ENCODE measurements around the gene EXD3. TPM values are rescaled to one million over a fixed set of nuclear protein-coding genes. Genes with fewer than 3 reads are reported as not detected.

Gene EXD3
- total RNA-seq, 8 experiments from 2014 or later: 3.2 to 14.8 (median 9.6) TPM

DNA sequence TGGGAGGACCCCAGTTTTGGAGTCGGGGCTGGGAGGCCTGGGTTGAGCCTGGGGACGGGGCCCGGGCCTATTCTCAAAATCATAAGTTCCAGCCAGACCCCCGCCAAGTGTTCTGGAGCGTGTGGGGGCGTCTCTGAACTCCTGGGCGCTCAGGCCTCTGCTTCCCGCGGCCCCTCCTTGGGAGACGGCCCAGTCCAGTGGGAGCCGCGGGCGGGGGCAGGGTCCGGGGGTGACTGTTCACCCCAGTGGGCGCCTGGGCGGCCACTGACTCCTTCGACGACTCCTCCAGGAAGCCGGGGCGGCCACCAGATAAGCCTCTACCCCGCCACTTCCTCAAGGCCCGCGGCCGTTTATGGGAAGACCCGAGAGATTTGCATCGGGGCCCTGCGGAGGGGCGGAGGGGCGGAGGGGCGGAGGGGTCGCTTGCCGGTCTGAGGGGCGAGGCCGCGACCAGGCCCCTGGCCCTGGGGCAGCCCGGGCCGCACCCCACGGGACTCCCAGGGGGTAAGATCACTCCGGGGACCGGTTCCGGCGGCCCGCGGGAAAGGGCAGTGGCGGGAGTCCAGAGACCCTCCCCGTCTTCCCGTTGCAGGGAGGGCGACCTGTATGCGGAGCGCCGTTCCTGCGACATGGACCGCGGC lies 144.8 kb downstream of the EXD3 start:
- peaks cover 12 to 17% of the 10 kb centered on the region in 2 donors for H3K4me1 ChIP-seq (replicated peaks in 1 of 2)
- no CpG with 5 or more reads among the region's 54 CpGs for WGBS, 10 experiments
- in situ Hi-C loops (cut with MboI; ENCODE audit: low pct_unique_long_range_greater_than_20kb in 2 of 9, low sequenced_read_pairs in 9 of 9, unreplicated experiment in 9 of 9): loop anchor here in 2 of 9 experiments (25.0 kb wide), 2 partner anchors 134 to 159 kb away; partner anchors contain the start of genes ENTPD8 (in 1 of the 2), EXD3 (in 1 of the 2) and NOXA1 (in 1 of the 2)
- peak in 4 of 8 experiments; percentile 1 to 28 (median 15) for ATAC-seq (replicated peaks in 6 of 8)
- H3K4me3 ChIP-seq: no peak overlapping the region
- H3K27ac ChIP-seq: no peak overlapping the region

DNA sequence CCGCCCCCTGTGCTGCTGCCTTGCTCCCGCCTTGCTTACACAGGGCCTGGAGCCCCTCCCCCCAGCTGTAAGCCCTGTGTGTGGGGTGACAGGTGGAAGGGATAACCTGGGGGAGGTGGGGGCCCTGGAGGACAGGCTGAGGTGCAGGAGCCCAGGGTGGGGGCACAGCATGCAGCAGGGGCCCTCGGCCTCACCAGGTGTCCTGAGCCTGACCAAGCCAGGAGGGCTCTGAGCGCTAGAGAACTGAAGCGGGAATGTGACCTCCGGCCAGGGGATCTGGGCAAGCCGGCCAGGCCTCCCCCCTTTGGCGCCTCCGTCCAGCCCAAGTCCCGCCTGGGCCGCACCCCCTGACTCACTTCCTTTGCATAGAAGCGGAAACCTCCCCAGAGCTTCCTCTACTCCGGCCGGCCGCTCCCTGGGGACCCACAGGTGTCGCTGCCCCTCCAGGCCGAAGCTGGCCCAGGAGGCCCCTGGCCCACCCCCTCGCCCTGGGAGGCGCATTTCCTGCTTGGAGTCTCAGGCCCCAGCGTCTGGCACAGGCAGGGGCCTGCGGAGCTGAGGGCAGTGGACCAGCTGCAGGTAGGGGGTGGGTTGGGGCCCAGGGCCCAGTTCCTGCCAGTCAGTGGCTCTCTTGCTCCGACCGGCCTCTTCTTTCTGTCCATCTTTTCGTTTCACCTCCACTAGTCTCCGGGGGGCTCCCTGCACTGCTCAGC lies 145.5 kb downstream of the EXD3 start, which contains the start of gene TOR4A:
TOR4A (plus strand) TSS at position 398 of the 713 bp plus-strand sequence. CDS start 964 bp downstream, outside the sequence.
- WGBS, 10 experiments: 40 to 80% methylated on average over 1 to 2 of the region's 25 CpGs; no CpG with 5 or more reads in 8 of the 10 experiments
- H3K27ac ChIP-seq: peak within 1 kb of the TSS in 1 of 2 donors; percentile 6
- in situ Hi-C loops (cut with MboI; ENCODE audit: low pct_unique_long_range_greater_than_20kb in 2 of 9, low sequenced_read_pairs in 9 of 9, unreplicated experiment in 9 of 9): loop anchor here in 2 of 9 experiments (25.0 kb wide), 2 partner anchors 135 to 160 kb away; partner anchors contain the start of genes ENTPD8 (in 1 of the 2), EXD3 (in 1 of the 2) and NOXA1 (in 1 of the 2)
- ATAC-seq (replicated peaks in 6 of 8): peak; percentile 24 to 84 (median 52)
- peaks cover 12 to 17% of the 10 kb centered on the region in 2 donors for H3K4me1 ChIP-seq (replicated peaks in 1 of 2)
- no peak within 1 kb of the TSS for H3K4me3 ChIP-seq

- Histone ChIP-seq H3K4me3 (no peak overlapping the region), H3K27ac (peak overlapping the region in 1 of 2 donors; percentile 6), H3K4me1 (replicated peaks in 1 of 2) (peaks cover 12 to 17% of the 10 kb centered on the region in 2 donors)
- peak; percentile 8 to 53 (median 32) for ATAC-seq (replicated peaks in 6 of 8)
- 8 to 90% (median 51%) methylated on average over 2 to 5 of the region's 30 CpGs; no CpG with 5 or more reads in 7 of the 10 experiments for whole genome bisulfite sequencing, 10 experiments
- in situ Hi-C loops (cut with MboI; ENCODE audit: low pct_unique_long_range_greater_than_20kb in 2 of 9, low sequenced_read_pairs in 9 of 9, unreplicated experiment in 9 of 9): loop anchor here in 2 of 9 experiments (25.0 kb wide), 2 partner anchors 136 to 161 kb away; partner anchors contain the start of genes ENTPD8 (in 1 of the 2), EXD3 (in 1 of the 2) and NOXA1 (in 1 of the 2)
Observed at GRCh38 chr9:137276473-137277328, 146.3 kb downstream of the EXD3 start.

GRCh38 chr9:137275588-137276472 lies 147.1 kb downstream of the EXD3 start:
- no peak for ATAC-seq (replicated peaks in 6 of 8)
- Histone ChIP-seq H3K27ac (no peak overlapping the region), H3K4me3 (no peak overlapping the region), H3K4me1 (replicated peaks in 1 of 2) (peaks cover 12 to 17% of the 10 kb centered on the region in 2 donors)
- 0 to 100% (median 87%) methylated on average over 1 to 8 of the region's 24 CpGs; no CpG with 5 or more reads in 6 of the 10 experiments for WGBS, 10 experiments
- in situ Hi-C loops (cut with MboI; ENCODE audit: low pct_unique_long_range_greater_than_20kb in 2 of 9, low sequenced_read_pairs in 9 of 9, unreplicated experiment in 9 of 9): loop anchor here in 2 of 9 experiments (25.0 kb wide), 2 partner anchors 136 to 161 kb away; partner anchors contain the start of genes ENTPD8 (in 1 of the 2), EXD3 (in 1 of the 2) and NOXA1 (in 1 of the 2)

DNA sequence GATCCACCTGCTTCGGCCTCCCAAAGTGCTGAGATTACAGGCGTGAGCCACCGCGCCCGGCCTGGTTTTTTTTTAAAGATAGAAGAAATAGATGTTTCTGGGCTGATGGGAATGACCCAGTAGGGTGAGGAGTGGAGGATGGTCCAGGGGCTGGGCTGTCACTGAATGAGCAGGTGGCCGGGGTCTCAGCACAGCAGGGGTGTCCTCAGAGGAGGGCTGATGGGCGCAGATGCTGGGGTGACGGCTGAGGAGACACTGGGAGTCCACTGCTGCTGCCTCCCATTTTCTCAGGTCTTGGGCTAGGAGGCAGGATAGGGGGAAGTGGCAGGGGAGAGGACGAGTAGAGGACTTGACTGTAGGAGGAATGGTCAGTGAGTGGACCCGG lies 147.8 kb downstream of the EXD3 start:
- no peak for ATAC-seq (replicated peaks in 6 of 8)
- H3K27ac ChIP-seq: no peak overlapping the region
- in situ Hi-C loops (cut with MboI; ENCODE audit: low pct_unique_long_range_greater_than_20kb in 2 of 9, low sequenced_read_pairs in 9 of 9, unreplicated experiment in 9 of 9): loop anchor here in 2 of 9 experiments (25.0 kb wide), 2 partner anchors 137 to 162 kb away; partner anchors contain the start of genes ENTPD8 (in 1 of the 2), EXD3 (in 1 of the 2) and NOXA1 (in 1 of the 2)
- H3K4me1 ChIP-seq (replicated peaks in 1 of 2): peaks cover 12 to 17% of the 10 kb centered on the region in 2 donors
- no peak overlapping the region for H3K4me3 ChIP-seq
- 70 to 100% (median 95%) methylated on average over 1 to 6 of the region's 10 CpGs; no CpG with 5 or more reads in 5 of the 10 experiments for WGBS, 10 experiments

- ATAC-seq (replicated peaks in 6 of 8): no peak
- in situ Hi-C loops (cut with MboI; ENCODE audit: low pct_unique_long_range_greater_than_20kb in 2 of 9, low sequenced_read_pairs in 9 of 9, unreplicated experiment in 9 of 9): no loop called here
- peaks cover 12 to 17% of the 10 kb centered on the region in 2 donors for H3K4me1 ChIP-seq (replicated peaks in 1 of 2)
- 80 to 100% (median 90%) methylated on average over 1 to 6 of the region's 15 CpGs; no CpG with 5 or more reads in 6 of the 10 experiments for WGBS, 10 experiments
- H3K4me3 ChIP-seq: no peak overlapping the region
- no peak overlapping the region for H3K27ac ChIP-seq
Observed at GRCh38 chr9:137273611-137274320, 149.2 kb downstream of the EXD3 start.

GRCh38 chr9:137273095-137273490 lies 149.9 kb downstream of the EXD3 start:
- Histone ChIP-seq H3K4me3 (no peak overlapping the region), H3K27ac (no peak overlapping the region), H3K4me1 (replicated peaks in 1 of 2) (peaks cover 12 to 17% of the 10 kb centered on the region in 2 donors)
- in situ Hi-C loops (cut with MboI; ENCODE audit: low pct_unique_long_range_greater_than_20kb in 2 of 9, low sequenced_read_pairs in 9 of 9, unreplicated experiment in 9 of 9): no loop called here
- ATAC-seq (replicated peaks in 6 of 8): no peak
- 94 to 100% methylated on average over 1 to 3 of the region's 13 CpGs; no CpG with 5 or more reads in 8 of the 10 experiments for WGBS, 10 experiments

DNA sequence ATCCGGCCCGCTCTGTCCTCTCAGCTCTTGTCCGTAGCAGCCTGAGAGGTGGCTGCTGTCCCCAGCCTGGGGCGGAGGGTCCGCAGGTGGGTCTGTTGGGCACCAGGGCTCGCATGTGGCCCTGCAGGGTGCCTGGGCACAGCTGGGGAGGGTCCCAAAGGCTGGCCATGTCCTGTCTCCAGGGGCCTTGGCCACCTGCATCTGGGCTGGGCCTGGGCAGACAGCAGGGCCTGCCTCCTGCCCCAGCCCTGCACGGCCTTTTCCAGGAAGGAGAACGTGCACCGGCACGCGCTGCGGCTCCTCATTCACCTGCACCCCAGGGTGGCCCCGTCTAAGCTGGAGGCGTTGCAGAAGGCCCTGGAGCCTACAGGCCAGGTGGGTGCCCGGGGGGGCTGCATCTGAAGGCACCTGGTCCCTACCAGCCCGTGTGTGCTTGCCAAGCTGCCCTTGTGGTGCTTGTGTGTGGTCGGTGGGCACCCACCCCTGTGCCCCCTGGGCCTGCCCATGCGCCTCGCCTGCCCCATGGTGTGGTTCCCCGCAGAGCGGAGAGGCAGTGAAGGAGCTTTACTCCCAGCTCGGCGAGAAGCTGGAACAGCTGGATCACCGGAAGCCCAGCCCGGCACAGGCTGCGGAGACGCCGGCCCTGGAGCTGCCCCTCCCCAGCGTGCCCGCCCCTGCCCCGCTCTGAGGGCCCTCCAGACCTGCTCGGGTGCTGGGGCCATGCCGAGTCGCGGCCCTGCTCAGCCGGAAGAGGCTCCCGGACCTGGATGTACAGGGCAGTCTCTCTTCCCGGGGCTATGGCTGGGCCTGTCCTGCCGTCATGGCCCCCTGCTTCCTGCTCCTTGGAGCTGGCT lies 150.5 kb downstream of the EXD3 start:
- Histone ChIP-seq H3K27ac (no peak overlapping the region), H3K4me1 (replicated peaks in 1 of 2) (peaks cover 12 to 15% of the 10 kb centered on the region in 2 donors), H3K4me3 (no peak overlapping the region)
- ATAC-seq (replicated peaks in 6 of 8): no peak
- in situ Hi-C loops (cut with MboI; ENCODE audit: low pct_unique_long_range_greater_than_20kb in 2 of 9, low sequenced_read_pairs in 9 of 9, unreplicated experiment in 9 of 9): no loop called here
- 100% methylated on average over 1 of the region's 39 CpGs; no CpG with 5 or more reads in 8 of the 10 experiments for WGBS, 10 experiments

GRCh38 chr9:137271696-137272076 lies 151.3 kb downstream of the EXD3 start:
- in situ Hi-C loops (cut with MboI; ENCODE audit: low pct_unique_long_range_greater_than_20kb in 2 of 9, low sequenced_read_pairs in 9 of 9, unreplicated experiment in 9 of 9): no loop called here
- Histone ChIP-seq H3K27ac (no peak overlapping the region), H3K4me3 (no peak overlapping the region), H3K4me1 (replicated peaks in 1 of 2) (peaks cover 5 to 7% of the 10 kb centered on the region in 2 donors)
- no CpG with 5 or more reads among the region's 3 CpGs for WGBS, 10 experiments
- ATAC-seq (replicated peaks in 6 of 8): no peak

DNA sequence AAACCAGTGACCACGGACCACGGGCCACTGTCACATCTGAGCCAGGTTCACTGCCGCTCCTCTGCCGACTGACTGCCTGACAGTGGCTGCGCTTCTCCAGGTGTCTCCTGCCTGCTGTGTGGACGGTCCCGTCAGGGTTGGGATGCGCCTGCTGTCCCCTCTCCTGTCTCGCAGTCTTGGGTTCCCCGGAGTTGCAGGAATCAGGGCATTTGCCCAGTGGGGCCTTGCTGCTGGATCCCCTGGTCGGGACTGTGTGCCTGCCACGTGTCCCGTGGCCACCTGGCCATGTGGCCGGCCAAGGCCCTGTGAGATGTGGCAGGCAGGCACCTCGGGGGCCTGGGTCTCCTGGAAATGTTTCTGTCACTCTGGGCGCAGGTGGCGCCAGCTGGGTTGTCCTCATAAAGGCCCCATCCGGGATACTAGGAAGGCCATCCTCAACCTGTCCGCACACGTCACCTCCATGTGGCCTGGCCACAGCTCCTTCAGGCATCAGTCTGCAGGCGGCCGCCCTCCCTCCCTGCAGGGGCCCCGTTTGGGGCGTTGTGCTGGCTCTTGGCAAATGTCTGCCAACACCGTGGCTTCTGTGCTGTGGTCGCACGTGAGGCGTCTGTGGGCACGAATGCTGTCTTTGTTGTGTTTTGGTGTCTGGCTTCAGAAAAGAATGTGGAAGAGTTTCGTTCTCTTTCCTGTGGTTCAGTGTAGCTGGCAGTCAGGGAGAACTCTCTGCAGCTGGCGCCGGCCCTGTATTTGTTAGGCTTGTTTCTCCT lies 151.8 kb downstream of the EXD3 start:
- H3K4me3 ChIP-seq: no peak overlapping the region
- in situ Hi-C loops (cut with MboI; ENCODE audit: low pct_unique_long_range_greater_than_20kb in 2 of 9, low sequenced_read_pairs in 9 of 9, unreplicated experiment in 9 of 9): no loop called here
- WGBS, 10 experiments: 78 to 100% (median 98%) methylated on average over 1 to 9 of the region's 32 CpGs; no CpG with 5 or more reads in 3 of the 10 experiments
- ATAC-seq (replicated peaks in 6 of 8): no peak
- peaks cover 0 to 2% of the 10 kb centered on the region in 2 donors for H3K4me1 ChIP-seq (replicated peaks in 1 of 2)
- no peak overlapping the region for H3K27ac ChIP-seq

All from motor neuron (in vitro differentiated cells).